ENCODE measurements around the gene RRN3. TPM values are rescaled to one million over a fixed set of nuclear protein-coding genes. Genes with fewer than 3 reads are reported as not detected.
"Not testable (repeated sequence)": the region's sequence is repeated elsewhere in the genome, so short reads cannot be mapped to it uniquely, and the experiment has no call there.

Gene RRN3
- total and polyA plus RNA-seq, 2 donors (not counting 3 experiments of a cell fraction or from before 2014, with no cell fraction given) = 15.1 to 26.5 TPM

DNA sequence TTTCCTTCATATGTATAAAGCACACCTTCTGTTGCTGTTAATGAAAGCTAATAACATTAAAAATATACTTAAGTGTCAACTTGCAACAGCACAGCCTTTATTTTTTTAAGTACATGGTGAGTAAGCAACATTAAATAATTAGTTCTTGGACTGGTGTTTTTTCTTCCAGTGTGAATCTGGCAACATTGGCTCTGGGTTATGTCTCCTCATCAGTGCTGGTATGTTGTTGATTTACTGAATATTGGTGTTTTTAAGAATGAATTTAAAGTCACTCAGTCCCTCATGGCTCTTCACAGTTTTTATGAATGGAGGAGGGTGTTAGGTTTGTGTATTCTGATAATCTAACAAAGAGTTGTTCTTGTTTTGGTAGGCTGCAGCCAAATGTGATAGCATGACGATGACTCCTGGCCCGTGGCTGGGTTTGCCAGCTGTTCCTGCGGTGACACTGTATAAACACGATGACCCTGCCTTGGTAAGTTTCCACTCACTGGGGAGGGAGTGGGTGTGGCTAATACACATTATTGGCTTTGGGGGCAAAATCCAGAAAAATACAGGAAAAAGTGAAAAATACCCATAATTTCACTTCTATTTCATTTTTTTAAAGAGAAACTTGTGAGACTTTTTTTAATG, 77.0 kb downstream of the RRN3 start:
- POLR2A ChIA-PET = interaction anchor here (0.6 kb wide), 1 partner anchor 18 kb away, joined by 3 read pairs; no protein-coding TSS in a partner anchor
- TSS peak; percentile 74 for BruUV-seq (replicated peaks)
- H3K4me2 ChIP-seq (ENCODE audit: insufficient read depth, low read length) = not testable (repeated sequence)

DNA sequence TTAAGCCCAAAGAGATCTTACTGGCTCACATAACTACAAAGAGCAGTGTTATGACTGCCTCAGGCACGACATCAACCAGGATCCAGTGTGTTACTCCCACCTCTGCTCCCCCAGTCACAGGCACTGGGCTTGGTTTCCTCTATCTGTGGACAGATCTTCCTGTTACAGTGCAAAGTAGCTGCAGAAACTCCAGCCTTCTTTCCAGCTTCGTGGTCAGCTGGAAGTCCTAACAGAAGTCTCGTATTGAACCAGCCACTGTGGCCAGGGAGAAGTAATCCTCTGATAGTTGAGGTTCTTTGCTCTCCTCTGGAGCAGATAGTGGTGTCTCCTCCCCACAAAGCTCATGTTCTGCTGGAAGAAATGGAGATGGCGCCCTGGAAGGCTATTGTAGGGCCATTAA, 77.7 kb downstream of the RRN3 start:
- H3K9me3 ChIP-seq (replicated peaks; ENCODE audit: control insufficient read depth, insufficient read depth, low read length); H3K4me3 ChIP-seq (replicated peaks in 1 of 3; ENCODE audit: insufficient read depth in 1 of 3, low read depth in 1 of 3, low read length in 3 of 3); intact Hi-C loops (cut with micrococcal nuclease); H3K36me3 ChIP-seq (ENCODE audit: control insufficient read depth in 2 of 2, extremely low read depth in 1 of 2, insufficient read depth in 2 of 2, low read length in 2 of 2); H2AFZ ChIP-seq (ENCODE audit: low read depth, low read length); H4K20me1 ChIP-seq (replicated peaks; ENCODE audit: control insufficient read depth, extremely low read depth, insufficient read depth, low read length); BruUV-seq (replicated peaks); H3K79me2 ChIP-seq (ENCODE audit: control insufficient read depth, insufficient read depth, low read length); H3K4me2 ChIP-seq (ENCODE audit: insufficient read depth, low read length); dilution Hi-C loops (cut with MboI; ENCODE audit: extremely low pct_ligation_motif_present, low sequenced_read_pairs); FAIRE-seq; POLR2A ChIA-PET; H3K27me3 ChIP-seq (ENCODE audit: control insufficient read depth in 2 of 2, insufficient read depth in 2 of 2, low read length in 2 of 2); CTCF ChIA-PET; H3K9me1 ChIP-seq (replicated peaks; ENCODE audit: control insufficient read depth, extremely low read depth, insufficient read depth, low read length): not testable (repeated sequence)
- H3K27ac ChIP-seq (ENCODE audit: insufficient read depth, low read depth, low read length) = peak overlapping the region; percentile 65
- peak overlapping the region; percentile 16 for H3K9ac ChIP-seq (replicated peaks; ENCODE audit: extremely low read depth, insufficient read depth, low read length)
- peak; percentile 41 for DNase-seq (ENCODE audit: low read depth, low spot score)
- peaks cover 18% of the 10 kb centered on the region for H3K4me1 ChIP-seq (ENCODE audit: control insufficient read depth, extremely low read depth, insufficient read depth, low read length)

More for the DNA sequence above, 77.0 kb downstream of the RRN3 start:
- H3K36me3 ChIP-seq (ENCODE audit: control insufficient read depth in 2 of 2, extremely low read depth in 1 of 2, insufficient read depth in 2 of 2, low read length in 2 of 2); H3K9me1 ChIP-seq (replicated peaks; ENCODE audit: control insufficient read depth, extremely low read depth, insufficient read depth, low read length); H3K9me3 ChIP-seq (replicated peaks; ENCODE audit: control insufficient read depth, insufficient read depth, low read length); H4K20me1 ChIP-seq (replicated peaks; ENCODE audit: control insufficient read depth, extremely low read depth, insufficient read depth, low read length); dilution Hi-C loops (cut with MboI; ENCODE audit: extremely low pct_ligation_motif_present, low sequenced_read_pairs); H3K9ac ChIP-seq (replicated peaks; ENCODE audit: extremely low read depth, insufficient read depth, low read length); H3K79me2 ChIP-seq (ENCODE audit: control insufficient read depth, insufficient read depth, low read length); H3K27me3 ChIP-seq (ENCODE audit: control insufficient read depth in 2 of 2, insufficient read depth in 2 of 2, low read length in 2 of 2); H2AFZ ChIP-seq (ENCODE audit: low read depth, low read length); H3K4me3 ChIP-seq (replicated peaks in 1 of 3; ENCODE audit: insufficient read depth in 1 of 3, low read depth in 1 of 3, low read length in 3 of 3); intact Hi-C loops (cut with micrococcal nuclease): not testable (repeated sequence)
- peaks cover 18% of the 10 kb centered on the region for H3K4me1 ChIP-seq (ENCODE audit: control insufficient read depth, extremely low read depth, insufficient read depth, low read length)
- DNase-seq (ENCODE audit: low read depth, low spot score) (peak; percentile 91), FAIRE-seq (peak; percentile 84)
- peak; percentile 15 for TF ChIP-seq POLR2AphosphoS5 (IDR thresholded peaks at IDR 0.05; ENCODE audit: insufficient read depth, low read depth, low read length)
- H3K27ac ChIP-seq (ENCODE audit: insufficient read depth, low read depth, low read length) = peak overlapping the region; percentile 65
- CTCF ChIA-PET = interaction anchor here (1.6 kb wide), 1 partner anchor 18 kb away, joined by 4 read pairs; no protein-coding TSS in a partner anchor

- CTCF ChIA-PET; H3K9ac ChIP-seq (replicated peaks; ENCODE audit: extremely low read depth, insufficient read depth, low read length); H3K4me3 ChIP-seq (replicated peaks in 1 of 3; ENCODE audit: insufficient read depth in 1 of 3, low read depth in 1 of 3, low read length in 3 of 3); H3K79me2 ChIP-seq (ENCODE audit: control insufficient read depth, insufficient read depth, low read length); FAIRE-seq; BruUV-seq (replicated peaks); intact Hi-C loops (cut with micrococcal nuclease); H3K36me3 ChIP-seq (ENCODE audit: control insufficient read depth in 2 of 2, extremely low read depth in 1 of 2, insufficient read depth in 2 of 2, low read length in 2 of 2); DNase-seq (ENCODE audit: low read depth, low spot score); H3K4me2 ChIP-seq (ENCODE audit: insufficient read depth, low read length); H4K20me1 ChIP-seq (replicated peaks; ENCODE audit: control insufficient read depth, extremely low read depth, insufficient read depth, low read length); H2AFZ ChIP-seq (ENCODE audit: low read depth, low read length); H3K27ac ChIP-seq (ENCODE audit: insufficient read depth, low read depth, low read length); H3K27me3 ChIP-seq (ENCODE audit: control insufficient read depth in 2 of 2, insufficient read depth in 2 of 2, low read length in 2 of 2); H3K9me1 ChIP-seq (replicated peaks; ENCODE audit: control insufficient read depth, extremely low read depth, insufficient read depth, low read length); dilution Hi-C loops (cut with MboI; ENCODE audit: extremely low pct_ligation_motif_present, low sequenced_read_pairs); POLR2A ChIA-PET; H3K9me3 ChIP-seq (replicated peaks; ENCODE audit: control insufficient read depth, insufficient read depth, low read length): not testable (repeated sequence)
- H3K4me1 ChIP-seq (ENCODE audit: control insufficient read depth, extremely low read depth, insufficient read depth, low read length) = peaks cover 18% of the 10 kb centered on the region
Observed at GRCh38 chr16:15015671-15016070, 78.4 kb downstream of the RRN3 start.

GRCh38 chr16:15012941-15013340, 81.1 kb downstream of the RRN3 start:
- H3K4me3 ChIP-seq (replicated peaks in 1 of 3; ENCODE audit: insufficient read depth in 1 of 3, low read depth in 1 of 3, low read length in 3 of 3); FAIRE-seq; H3K9me3 ChIP-seq (replicated peaks; ENCODE audit: control insufficient read depth, insufficient read depth, low read length); H3K36me3 ChIP-seq (ENCODE audit: control insufficient read depth in 2 of 2, extremely low read depth in 1 of 2, insufficient read depth in 2 of 2, low read length in 2 of 2); H3K9ac ChIP-seq (replicated peaks; ENCODE audit: extremely low read depth, insufficient read depth, low read length); BruUV-seq (replicated peaks); H2AFZ ChIP-seq (ENCODE audit: low read depth, low read length); H3K9me1 ChIP-seq (replicated peaks; ENCODE audit: control insufficient read depth, extremely low read depth, insufficient read depth, low read length); H3K4me2 ChIP-seq (ENCODE audit: insufficient read depth, low read length); H3K27ac ChIP-seq (ENCODE audit: insufficient read depth, low read depth, low read length); dilution Hi-C loops (cut with MboI; ENCODE audit: extremely low pct_ligation_motif_present, low sequenced_read_pairs); DNase-seq (ENCODE audit: low read depth, low spot score); H3K27me3 ChIP-seq (ENCODE audit: control insufficient read depth in 2 of 2, insufficient read depth in 2 of 2, low read length in 2 of 2); H4K20me1 ChIP-seq (replicated peaks; ENCODE audit: control insufficient read depth, extremely low read depth, insufficient read depth, low read length); H3K79me2 ChIP-seq (ENCODE audit: control insufficient read depth, insufficient read depth, low read length); POLR2A ChIA-PET: not testable (repeated sequence)
- CTCF ChIA-PET = interaction anchor here (0.7 to 1.3 kb wide), 2 partner anchors 10 to 22 kb away, joined by 4 read pairs; no protein-coding TSS in a partner anchor
- H3K4me1 ChIP-seq (ENCODE audit: control insufficient read depth, extremely low read depth, insufficient read depth, low read length) = peaks cover 18% of the 10 kb centered on the region
- intact Hi-C loops (cut with micrococcal nuclease) = loop anchor here (5.0 kb wide), 1 partner anchor 41 kb away; no protein-coding TSS in a partner anchor
